NCI-H460 (cell line): ENCODE measurements around the gene RTTN. TPM values are rescaled to one million over a fixed set of nuclear protein-coding genes. Genes with fewer than 3 reads are reported as not detected.
A peak's percentile ranks its signal among the peaks of the same experiment; 100 is the strongest.

Experiments used
- DNase-seq: peaks from one replicate; pipeline ENCODE4 v3.0.0-alpha.2; 2016; ENCODE audit warnings: low read depth; ENCODE audit errors: extremely low read depth
- total RNA-seq: library from RNA; depleted of rRNA; stranded (reverse); fragments of >200 nt; shearing (Covaris generic); gene quantifications from 2 replicates; pipeline ENCODE4 v1.2.3, GENCODE V29; 2014

Gene RTTN
- total RNA-seq, 1 experiment from 2014 or later = 12.6 TPM

GRCh38 chr18:70030728-70031127, 174.8 kb downstream of the RTTN start:
- no peak for DNase-seq

DNA sequence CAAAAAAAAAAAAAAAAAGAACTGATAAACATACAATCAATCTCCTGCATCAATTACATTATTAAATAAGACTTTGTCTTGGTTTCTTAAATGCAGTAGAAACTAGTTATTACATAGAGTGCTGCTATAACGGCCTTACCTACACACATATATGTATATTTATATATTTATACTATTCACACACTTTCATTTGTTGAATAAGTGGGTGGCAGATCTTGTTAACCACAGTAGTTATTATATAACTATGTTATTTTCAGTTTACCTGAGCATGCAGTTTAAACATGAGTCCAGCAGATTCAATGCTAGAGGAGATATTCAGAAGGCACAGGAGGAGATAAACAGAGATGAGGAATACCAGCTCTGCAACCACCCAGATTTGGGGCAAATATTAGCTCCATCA, 176.3 kb downstream of the RTTN start:
- DNase-seq = no peak

GRCh38 chr18:70028734-70029133, 176.8 kb downstream of the RTTN start:
- no peak for DNase-seq

DNA sequence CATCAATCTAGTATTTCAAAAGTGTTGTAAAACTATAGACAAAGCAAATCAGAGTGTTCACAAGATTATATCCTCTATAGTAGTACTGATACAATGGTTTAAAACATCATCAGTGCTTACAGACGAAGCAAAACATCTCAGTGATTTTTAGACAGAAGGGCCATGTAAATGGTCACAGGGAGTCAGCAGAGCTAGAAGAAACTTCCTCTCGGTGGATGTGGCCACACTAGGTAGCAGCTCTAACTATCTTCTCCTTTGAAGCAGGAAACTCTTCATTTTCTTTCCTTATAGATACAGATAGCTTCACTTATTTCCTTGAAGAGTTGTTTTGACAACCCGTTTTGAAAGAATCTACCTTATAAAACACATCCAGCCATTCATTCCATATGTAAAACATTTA, 177.4 kb downstream of the RTTN start:
- DNase-seq = no peak

- no peak for DNase-seq
These were observed 179.9 kb downstream of the RTTN start for GRCh38 chr18:70025580-70025979.

GRCh38 chr18:70024829-70025228, 180.7 kb downstream of the RTTN start:
- no peak for DNase-seq

DNA sequence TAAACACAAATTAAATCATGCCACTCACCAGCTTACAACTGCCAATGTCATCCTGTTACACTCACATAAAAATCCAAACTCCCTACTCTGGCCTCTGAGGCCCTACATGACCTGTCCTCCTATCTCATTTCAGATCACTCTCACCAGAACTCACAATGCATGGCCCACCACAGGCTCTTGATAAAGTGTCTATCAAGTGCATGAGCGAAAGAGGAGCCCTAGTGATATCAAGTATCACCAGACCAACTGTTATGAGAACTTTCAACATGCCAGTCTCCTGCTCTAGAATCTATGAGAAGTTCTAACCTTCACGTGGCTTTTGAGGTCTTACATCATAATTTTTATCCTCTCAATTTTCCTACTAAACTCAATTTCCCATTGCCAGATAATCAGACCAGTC, 181.4 kb downstream of the RTTN start:
- no peak for DNase-seq

- DNase-seq = no peak
These were observed 182.9 kb downstream of the RTTN start for GRCh38 chr18:70022636-70023035.

GRCh38 chr18:70021498-70021897, 184.0 kb downstream of the RTTN start:
- DNase-seq = no peak

DNA sequence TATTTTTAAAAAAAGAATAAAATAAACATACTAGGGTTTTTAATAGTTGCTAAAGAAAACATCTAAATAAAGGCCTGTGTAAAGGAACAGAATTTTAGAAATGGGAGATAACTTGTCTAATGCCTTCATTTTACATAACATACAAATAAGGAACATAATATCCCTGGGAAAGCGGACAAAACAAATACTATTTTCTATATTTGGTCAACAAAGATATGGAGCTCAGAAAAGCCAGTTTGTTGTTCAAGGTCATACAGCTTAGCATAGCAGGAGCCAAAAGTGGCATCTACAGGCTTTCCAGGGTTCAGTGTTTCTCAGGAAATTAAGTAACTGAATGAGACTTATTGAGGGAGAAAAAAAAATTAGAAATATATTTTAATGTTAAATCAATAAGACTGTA, 184.4 kb downstream of the RTTN start:
- DNase-seq = no peak

DNA sequence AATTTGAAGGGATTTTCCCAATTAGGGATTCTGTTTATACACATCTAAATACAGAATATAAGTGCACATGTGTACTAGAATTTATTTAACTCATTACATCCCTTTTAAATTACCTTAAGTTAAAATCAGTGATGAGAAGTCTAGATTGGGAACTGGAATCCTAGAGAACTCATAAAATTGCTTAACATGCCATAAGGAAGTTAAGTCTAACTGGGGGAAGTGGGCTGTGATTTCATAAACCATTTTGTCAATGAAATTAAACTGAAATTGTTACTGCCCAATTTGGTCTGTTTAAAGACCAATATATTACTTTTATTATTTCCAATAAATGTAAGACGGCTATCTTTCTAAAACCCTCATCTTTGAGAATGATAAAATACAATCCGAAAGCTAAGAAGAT, 185.5 kb downstream of the RTTN start:
- no peak for DNase-seq

GRCh38 chr18:70019136-70019535, 186.4 kb downstream of the RTTN start:
- no peak for DNase-seq

DNA sequence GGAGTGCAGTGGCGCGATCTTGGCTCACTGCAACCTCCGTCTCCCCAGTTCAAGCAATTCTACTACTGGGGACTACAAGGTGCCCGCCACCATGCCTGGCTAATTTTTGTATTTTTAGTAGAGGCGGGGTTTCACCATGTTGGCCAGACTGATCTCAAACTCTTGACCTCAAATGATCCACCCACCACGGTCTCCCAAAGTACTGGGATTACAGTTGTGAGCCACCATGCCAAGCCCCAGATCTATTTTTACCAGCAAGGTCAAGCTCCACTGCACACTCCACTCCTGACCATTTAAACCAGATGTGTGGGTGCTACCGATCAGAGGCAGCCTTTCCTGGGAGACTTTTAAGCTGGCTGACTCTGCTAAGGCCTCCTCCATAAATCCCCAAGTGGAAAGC, 190.4 kb downstream of the RTTN start:
- DNase-seq = no peak

DNA sequence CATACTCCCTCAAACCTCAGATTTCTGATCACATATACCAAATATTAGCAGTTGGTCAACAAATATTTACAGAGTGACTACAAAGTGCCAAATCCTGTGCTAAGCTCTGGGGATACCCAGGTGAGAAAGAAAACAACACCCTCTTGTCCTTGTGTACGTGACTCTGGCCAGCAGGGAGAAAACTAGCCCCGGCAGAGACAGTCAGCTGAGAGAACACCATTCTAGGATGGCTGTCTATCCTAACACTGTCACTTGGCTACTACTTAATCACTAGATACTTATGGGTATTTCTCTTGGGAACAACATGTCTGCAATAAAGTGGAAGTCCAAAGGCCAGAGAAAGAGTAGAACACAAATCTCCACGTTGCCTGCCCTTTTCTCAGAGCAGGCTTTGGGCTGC, 199.9 kb downstream of the RTTN start:
- peak; percentile 34 for DNase-seq

- DNase-seq = no peak
These were observed 200.8 kb downstream of the RTTN start for GRCh38 chr18:70004696-70005095.

DNA sequence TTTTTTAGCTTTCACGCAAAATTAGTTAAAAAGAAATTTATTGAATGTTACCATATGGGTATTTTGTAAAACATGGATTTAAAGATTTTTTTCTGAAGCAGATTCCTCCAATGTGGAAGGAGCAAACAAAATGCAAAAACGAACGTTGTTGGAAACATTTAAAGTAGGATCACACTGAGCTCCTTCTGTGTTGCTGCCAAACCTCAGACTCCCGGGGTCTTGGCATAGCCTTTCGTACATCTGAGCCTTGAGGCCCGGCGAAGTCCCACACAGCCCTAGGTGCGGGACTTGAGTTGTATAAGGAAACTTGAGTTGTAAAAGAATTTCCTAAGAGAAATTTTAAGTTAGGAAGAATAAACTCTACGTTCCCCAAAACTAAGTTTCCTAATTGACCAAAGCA, 205.8 kb downstream of the RTTN start:
- no peak for DNase-seq

DNA sequence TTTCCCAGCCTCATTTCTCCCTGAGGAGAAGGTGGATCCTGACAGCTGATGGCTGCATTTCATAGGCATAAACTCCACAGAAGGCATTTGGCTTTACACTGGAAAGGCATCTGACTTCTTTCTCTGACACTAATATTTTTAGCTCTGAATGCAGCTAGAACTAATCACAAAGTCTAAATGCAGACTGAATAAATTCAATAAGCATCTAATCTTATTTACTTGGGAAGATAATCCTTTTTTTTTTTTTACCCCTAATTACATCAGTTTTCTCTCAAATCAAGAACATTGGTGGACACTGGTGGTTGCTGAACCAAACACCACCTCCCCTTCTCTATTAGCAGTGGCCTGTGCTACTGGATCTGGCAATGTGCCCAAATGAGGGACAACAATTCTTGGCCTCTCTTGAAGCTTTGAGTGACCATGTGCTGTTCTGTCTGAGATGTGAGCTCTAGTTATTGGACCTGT, 206.9 kb downstream of the RTTN start:
- DNase-seq = no peak

GRCh38 chr18:69996951-69997798, 208.3 kb downstream of the RTTN start:
- no peak for DNase-seq

- no peak for DNase-seq
These were observed 209.1 kb downstream of the RTTN start for GRCh38 chr18:69996417-69996816.

GRCh38 chr18:69995774-69996173, 209.7 kb downstream of the RTTN start:
- DNase-seq = no peak

DNA sequence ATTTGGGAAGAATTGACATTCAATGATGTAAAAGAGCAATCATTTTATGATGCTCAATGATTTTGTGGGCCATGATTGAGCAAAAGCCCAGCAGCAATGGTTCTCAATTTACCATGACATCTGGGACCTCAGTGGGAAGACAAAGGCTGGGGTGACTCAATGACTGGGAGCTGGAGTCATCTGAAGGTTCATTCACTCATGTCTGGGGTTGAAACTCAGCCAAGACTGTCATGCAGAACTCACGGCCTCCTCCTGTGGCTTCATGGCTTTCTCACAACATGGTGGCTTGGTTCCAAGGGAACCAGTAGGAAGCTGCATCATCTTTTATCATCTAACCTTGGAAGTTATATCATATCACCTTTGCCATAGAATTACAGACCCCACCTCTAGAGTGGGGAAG, 212.7 kb downstream of the RTTN start:
- DNase-seq = no peak

DNA sequence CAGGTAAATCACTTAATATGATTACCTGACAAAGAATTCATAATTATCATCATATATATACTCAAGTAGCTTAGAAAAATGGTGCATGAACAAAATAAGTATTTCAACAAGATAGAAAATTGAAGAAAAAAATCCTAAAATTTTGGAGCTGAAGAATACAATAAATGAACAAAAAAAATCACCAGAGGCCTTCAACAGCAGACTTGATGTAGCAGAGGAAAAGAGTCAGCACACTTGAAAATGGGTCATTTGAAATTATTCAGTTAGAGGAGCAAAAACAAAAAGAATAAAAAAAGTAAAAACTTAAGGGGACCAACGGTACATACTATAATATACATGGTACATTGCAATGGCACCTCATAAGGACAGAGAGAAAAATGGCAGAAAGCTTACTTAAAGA, 217.6 kb downstream of the RTTN start:
- no peak for DNase-seq

DNA sequence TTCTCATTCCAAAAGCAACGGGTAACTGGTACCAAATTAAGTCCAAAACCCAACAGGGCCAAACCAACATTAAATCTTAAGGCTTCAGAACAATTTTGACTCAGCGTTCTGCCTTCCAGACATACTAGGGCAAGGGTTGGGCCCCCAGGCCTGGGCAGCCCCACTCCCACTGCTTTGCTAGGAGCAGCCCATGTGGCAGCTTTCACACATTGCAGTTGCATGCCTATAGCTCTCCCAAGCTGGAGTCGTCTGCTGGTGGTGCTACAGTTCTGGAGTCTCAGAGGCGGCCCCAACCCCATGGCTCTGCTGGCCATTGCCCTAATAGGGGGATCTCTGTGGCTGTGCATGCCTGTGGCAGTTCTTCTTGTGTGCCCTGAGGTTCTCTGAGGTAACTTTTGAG, 220.2 kb downstream of the RTTN start:
- DNase-seq = no peak
